IPS-11a (cell line): ENCODE results near the gene ZSCAN5A.
A peak's percentile ranks its signal among the peaks of the same experiment; 100 is the strongest.
"Not testable (repeated sequence)": the region's sequence is repeated elsewhere in the genome, so short reads cannot be mapped to it uniquely, and the experiment has no call there.

Source experiments
- H3K4me3 ChIP-seq: one replicate; pipeline ENCODE4 v1.5.1; 2013; ENCODE audit warnings: low read depth, low read length, control low read depth

The ZSCAN5A gene

DNA sequence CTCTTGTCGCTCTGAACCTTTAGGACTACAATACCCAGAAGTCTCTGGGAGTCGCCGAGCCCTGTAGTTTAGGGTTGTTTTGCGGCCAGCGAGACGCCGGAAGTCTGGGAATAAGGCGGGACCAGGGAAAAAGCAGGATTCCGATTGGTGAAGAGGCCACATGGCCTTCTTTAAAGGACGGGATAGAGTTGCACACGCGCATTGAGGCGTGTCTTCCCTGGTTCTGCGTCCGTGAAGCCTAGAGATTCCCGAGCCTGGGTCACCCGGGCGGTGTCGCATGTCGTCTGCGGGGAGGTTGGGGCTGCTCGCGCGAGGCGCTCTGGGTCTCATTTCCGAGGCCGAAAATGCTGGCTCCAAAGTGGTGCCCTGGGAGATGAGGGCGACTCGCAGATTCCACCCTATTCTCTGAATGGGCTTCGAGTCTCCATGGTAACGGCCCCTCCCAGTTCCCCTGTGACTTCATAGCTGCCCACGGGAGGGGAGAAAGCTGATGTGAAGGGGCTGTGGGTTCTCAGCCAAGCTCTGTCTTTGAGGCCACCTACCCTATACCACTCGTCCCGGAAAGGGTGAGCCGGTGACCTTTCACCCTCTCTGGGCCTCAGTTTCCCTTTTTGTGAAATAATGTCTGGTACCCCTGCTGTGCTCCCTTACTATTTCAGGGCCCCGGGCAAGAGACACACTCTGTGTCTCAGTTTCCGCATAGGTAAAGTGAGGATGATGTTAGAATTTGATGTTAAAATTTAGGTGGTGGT lies 614 bp upstream of the ZSCAN5A start:
- peak overlapping the region; percentile 91 for H3K4me3 ChIP-seq

DNA sequence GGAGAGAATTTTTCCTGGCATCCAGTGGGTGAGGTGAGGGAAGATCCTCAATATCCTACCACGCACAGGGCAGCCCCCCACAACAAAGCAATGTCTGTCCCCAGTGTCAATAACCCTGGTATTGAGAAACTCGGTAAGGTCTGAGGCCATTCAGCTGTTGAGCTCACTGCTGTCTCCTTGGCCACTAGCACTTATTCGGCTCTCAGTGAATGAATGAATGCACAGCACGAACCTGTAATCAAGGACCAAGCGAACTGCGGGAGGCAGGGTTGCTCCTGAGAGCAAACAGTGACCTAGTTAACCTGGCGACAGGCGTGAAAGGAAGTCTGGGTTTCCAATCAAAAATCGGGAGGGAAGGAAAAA lies 640 bp downstream of the ZSCAN5A start:
- peak overlapping the region; percentile 91 for H3K4me3 ChIP-seq

DNA sequence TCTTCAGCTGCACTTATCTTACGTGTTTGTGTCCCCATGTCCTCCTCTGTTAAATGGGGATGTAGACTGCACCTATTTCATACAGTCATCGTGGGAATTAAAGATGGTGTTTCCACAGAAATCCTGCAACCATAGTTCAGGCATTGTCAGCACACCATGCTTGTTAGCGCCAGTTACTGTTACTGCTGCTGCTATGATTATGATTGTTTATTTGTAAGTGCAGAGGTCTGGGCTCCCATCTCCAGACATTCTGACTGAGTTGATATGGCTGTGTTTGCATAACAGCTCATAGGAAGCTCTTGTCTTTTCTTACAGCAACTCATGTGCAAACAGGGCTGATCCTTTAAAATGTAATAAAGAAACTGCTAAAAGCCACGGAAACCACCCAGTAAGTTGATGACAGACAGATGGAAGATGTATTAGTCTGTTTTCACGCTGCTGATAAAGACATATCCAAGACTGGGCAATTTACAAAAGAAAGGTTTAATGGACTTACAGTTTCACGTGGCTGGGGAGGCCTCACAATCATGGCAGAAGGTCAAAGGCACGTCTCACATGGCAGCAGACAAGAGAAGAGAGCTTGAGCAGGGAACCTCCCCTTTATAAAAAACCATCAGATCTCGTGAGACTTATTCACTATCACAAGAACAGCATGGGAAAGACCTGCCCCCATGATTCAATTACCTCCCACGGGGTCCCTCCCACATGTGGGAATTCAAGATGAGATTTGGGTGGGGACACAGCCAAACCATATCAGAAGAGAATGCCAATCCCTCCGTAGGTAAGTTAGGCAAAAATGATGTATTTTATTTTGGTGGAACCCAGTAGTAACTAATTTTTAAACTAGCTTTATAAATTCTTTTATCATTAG lies 1.6 kb downstream of the ZSCAN5A start:
- H3K4me3 ChIP-seq: no peak overlapping the region

DNA sequence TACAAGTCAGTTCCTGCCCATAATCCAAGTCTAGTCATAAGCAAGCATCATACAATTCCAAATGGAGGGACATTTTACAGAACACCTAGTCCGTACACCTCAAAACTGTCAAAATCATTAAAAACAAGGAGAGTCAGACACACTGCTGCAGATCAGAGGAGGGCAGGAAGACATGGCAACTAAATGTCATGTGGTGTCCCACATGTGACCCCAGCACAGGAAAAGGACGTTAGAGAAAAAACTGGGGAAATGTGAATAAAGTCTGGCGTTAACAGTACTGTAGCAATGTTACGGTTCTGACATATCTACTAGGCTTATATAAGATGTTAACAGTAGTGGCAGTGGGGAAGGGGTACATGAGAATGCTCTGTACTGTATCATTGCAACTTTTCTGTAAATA lies 2.3 kb downstream of the ZSCAN5A start:
- H3K4me3 ChIP-seq: no peak overlapping the region

DNA sequence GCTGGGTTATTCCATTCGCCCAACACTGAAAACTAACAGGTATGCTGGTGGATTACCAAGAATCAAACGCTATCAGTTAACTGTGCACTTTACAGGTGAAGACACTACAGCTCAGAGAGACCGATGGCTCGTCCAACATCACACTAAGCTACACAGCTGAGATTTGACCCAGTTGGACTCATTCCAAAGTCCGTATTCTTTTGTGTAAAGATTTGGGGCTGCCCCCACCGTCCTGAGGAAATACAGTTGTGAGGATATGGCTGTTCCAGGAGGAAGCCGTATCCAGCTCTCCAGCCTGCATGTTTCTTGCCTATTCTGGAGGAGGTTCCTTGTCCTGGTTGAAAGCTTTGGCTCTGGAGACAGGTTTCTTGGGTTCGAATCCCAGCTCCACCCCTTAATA lies 4.2 kb downstream of the ZSCAN5A start:
- H3K4me3 ChIP-seq: no peak overlapping the region

DNA sequence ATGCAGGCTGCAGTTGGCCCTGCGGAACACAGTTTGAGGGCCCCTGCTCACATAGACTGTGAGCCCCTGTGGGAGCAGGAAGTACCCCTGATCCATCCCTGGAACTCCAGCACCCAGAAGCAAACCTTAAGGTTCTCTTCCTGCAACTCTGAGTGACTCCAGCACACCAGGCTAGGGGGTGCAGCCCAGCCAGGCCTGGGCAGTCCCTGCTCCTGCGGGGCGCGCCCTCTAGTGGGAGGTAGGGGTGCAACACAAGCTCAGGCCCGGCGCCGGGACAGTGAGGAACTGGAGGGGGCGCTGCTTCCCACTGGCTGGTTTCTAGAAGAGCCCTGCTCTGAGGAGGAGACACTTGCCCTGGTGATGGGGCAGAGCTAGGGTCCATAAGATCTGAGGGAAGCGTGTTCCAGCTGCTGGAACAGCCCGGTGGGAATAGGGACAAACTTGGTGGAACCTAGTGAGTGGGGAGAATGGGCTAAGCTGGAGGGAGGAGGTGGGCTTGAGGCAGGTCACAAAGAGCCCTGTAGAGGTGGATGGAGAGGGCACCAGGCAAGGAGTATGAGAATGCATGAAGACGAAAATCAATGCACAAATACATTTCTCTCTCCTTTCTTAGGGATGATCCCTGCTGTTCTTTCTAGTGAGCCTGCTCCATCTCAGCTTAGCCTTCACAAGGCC lies 5.0 kb downstream of the ZSCAN5A start:
- H3K4me3 ChIP-seq: no peak overlapping the region

DNA sequence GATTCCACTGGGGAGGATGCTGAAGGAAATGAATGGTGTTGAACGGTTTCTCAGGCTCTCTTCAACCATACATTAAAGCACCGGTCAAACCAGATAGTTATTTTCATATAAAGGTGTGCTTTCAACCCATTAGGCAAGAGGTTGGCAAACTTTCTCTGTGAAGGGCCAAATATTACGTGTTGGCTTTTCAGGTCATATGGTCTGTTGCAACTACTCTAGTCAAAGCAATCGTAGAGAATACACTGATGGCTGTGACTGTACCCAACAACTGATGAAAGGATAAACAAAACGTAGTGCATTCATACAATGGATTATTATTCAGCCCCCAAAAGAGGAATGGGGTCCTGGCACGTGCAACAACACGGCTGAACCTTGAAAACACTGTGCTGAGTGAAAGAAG lies 5.8 kb downstream of the ZSCAN5A start:
- H3K4me3 ChIP-seq: no peak overlapping the region

DNA sequence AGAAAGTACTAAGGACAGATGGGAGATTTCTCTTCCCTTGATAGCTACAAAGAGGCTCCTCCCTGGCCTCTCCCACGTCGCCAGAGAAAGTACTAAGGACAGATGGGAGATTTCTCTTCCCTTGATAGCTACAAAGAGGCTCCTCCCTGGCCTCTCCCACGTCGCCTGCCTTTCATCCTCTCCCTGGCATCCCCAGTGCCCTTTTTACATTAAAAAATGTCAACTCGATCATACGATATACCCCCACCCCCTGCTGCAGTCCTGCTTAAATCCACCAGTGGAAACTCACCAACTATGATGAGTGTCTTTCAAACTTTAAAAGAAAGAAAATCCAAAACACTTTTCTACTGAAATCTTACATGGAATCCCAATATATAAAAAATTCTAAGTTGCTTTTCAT lies 7.6 kb downstream of the ZSCAN5A start:
- H3K4me3 ChIP-seq: not testable (repeated sequence)

DNA sequence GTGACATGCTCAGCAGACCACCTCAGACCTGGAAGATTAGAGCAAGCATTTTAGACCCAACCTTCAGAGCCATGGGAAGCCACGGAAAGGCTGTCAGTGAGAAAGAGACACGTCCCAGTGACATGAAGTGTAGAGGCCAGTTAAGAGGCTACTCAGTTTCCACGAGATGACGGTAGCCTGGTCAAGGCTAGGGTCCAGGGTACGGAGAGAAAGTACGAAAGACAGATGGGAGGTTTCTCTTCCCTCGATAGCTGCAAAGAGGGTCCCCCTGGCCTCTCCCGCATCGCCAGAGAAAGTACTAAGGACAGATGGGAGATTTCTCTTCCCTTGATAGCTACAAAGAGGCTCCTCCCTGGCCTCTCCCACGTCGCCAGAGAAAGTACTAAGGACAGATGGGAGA lies 8.6 kb downstream of the ZSCAN5A start:
- no peak overlapping the region for H3K4me3 ChIP-seq

DNA sequence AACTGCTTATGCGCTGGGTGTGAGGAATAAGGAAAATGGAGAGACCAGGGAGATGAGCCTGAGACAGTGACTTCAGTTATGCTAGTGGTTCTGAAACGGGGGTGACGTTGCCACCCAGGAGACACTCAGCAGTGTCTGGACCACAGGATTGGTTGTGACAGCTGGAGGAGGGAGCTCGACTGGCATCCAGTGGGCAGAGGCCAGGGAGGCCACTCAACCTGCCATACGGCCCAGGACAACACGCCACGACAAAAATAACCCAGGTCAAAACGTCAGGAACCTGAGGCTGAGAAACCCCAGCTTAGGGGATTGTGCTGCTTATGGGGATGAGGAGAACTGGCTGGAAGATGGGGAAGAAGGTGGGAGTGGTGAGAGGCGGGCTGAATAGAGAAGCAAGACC lies 10.4 kb downstream of the ZSCAN5A start:
- H3K4me3 ChIP-seq: no peak overlapping the region

DNA sequence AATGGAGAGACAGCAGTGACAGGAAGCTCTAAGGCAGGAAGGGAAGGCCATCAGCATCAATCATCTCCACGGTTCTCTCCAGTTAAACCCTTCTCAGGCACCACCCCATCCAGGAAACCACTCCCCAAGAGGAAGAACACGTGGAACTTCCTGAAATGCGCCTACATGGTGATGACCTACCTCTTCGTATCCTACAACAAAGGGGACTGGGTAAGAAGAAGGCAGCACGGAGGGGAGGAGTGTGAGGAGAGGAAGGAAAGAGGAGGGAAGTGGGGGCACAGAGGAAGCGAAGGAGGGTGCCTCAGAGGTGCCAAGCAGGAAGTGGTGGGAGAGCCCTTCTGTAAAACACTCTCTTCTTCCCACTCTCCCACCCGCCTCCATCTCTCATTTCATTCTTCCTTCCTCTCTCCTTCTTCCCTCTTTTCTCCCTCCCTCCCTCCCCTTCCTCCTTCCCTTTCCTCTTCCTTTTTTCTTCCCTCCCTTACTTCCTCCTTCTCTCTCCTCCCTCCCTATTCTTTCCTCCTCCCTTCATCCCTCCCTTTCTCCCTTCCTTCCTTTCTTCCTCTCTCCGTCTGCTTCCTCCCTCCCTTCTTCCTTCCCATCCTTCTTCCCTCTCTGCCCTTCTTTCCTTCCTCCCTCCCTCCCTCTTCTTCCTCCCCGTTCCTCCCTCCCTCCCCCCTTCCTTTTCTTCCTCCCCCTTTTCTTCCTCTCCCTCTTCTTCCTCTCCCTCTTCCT lies 12.6 kb downstream of the ZSCAN5A start:
- H3K4me3 ChIP-seq: no peak overlapping the region

DNA sequence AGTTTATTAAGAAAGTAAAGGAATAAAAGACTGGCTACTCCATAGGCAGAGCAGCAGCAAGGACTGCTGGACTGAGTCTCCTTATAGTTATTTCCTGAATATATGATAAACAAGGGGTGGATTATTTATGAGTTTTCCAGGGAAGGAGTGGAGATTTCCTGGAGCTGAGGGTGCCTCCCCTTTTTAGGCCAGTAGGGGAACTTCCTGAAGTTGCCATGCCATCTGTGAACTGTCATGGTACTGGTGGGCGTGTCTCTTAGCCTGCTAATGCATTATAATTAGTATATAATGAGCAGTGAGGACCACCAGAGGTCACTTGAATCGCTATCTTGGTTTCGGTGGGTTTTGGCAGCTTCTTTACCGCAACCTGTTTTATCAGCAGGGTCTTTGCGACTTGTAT lies 13.5 kb downstream of the ZSCAN5A start:
- H3K4me3 ChIP-seq: no peak overlapping the region

DNA sequence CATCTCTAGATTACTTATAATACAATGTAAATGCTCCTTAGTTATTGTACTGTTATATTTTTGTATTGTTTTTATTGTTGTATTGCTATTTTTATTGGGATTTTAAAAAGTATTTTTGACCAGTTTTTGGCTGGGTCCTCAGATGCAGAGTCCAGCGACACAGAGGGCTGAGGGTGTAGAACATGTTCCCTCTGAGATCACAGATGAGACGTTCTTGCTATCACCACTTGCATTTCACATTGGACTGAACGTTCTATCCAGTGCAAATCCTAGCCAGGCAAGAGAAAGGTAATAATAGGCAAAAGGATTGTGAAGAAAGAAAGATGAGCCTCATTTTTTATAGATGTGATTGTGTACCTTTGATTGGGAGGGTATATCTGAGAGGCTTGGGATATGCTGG lies 15.0 kb downstream of the ZSCAN5A start:
- H3K4me3 ChIP-seq: no peak overlapping the region

DNA sequence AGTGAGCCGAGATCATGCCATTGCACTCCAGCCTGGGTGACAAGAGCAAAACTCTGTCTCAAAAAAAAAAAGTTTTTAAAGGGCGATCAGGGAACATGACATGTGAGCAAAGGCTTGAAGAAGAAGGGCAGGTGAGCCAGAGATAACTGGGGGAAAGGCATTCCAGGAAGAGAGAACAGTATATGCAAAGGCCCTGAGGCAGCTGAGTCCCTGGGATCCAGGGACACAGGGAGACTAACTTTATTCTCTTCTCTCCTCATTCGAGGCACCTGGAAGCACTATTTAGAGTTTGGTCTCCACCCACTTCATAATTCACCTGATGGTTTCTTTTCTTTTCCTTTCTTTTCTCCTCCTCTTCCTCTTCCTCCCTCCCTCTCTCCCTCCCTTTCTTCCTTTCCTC lies 17.6 kb downstream of the ZSCAN5A start:
- H3K4me3 ChIP-seq: no peak overlapping the region

DNA sequence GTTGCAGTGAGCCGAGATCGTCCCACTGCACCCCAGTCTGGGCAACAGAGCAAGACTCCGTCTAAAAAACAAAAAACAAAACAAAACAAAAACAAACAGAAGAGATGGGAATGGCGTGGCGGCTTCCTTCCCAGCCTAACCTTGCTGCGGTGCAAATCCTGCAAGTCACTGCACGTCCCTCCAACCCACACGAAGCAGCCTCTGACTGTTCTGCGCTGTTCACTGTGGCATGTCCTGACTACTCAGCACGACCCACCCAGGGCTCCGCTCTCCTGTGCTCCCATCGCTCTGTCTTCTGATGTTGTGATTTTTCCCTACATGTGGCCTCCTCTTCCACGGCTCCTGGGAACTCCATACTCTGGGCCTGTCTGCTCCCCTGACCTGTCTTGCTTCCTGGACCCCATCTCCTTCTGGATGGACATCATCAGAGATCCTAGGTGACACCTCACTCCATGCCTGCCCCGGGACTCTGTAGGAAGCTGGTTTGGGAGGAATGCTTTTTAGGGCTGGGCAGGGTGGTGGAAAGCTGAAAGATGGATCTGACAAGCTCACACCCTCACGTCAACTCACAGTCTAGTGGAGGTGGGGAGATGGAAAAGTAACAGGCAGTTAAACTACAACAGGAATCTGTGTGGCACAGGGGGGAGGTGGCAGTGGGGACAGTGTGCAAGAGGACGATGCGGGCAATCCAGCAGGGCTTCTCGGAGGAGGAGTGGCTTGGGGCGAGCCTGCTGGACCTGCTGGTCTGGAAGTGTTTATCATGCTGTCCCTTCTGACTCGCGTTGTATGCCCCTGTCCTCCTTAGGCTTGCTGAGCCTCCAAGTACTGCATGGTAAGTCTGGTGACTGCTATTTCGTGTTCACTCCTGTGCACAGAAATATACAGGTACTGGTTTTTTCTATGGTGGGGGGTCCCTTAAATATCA lies 18.8 kb downstream of the ZSCAN5A start:
- no peak overlapping the region for H3K4me3 ChIP-seq

DNA sequence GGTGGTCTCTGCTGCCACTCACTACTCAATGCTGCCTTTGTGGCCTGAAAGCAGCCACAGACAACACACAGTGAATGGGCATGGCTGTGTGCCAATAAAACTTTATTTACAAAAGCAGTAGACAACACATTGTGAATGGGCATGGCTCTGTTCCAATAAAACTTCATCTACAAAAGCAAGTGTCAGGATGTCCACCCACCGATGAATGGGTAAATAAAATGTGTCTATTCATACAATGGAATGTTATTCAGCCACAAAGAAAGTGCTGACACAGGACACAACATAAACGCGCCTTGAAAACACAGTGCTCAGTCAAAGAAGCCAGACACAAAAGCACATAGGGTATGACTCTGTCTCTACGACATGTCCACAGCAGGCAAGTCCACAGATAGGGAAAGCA lies 20.1 kb downstream of the ZSCAN5A start:
- H3K4me3 ChIP-seq: no peak overlapping the region

DNA sequence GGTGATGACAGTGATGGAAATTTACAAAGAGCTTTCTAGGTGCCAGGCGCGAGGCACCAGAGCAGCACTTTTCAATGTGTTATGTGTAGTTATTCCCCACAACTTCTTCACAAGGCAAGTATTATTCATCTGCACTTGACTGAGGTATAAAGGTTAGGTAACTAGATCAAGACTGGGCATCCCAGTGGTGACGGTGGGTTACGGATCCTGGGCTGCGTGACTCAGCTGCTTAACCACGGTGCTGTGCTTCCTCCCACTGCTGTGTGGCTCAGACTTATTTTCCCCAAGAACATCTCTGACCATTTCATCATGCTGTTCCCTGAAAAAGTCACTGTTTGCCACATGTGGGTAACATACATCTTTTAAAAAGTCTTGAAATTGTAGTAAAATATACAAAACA lies 22.8 kb downstream of the ZSCAN5A start:
- no peak overlapping the region for H3K4me3 ChIP-seq

DNA sequence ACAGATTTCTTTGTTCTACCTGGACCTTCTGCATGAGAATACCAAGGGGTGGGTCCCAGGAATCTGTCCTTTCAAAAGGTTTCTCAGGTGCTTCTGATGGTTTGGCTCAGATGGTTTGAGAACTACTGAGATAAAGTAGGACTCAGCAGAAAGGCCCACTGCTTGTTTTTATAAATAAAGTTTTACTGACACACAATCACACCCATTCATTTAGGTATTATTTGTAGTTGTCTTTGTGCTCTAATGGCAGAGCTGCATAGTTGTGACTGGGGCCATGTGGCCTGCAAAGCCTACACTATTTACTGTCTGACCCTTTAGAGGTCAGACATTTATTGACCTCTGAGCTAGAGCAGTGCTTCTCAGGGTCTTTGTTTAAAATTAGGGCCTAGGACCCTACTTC lies 24.5 kb downstream of the ZSCAN5A start:
- H3K4me3 ChIP-seq: no peak overlapping the region

DNA sequence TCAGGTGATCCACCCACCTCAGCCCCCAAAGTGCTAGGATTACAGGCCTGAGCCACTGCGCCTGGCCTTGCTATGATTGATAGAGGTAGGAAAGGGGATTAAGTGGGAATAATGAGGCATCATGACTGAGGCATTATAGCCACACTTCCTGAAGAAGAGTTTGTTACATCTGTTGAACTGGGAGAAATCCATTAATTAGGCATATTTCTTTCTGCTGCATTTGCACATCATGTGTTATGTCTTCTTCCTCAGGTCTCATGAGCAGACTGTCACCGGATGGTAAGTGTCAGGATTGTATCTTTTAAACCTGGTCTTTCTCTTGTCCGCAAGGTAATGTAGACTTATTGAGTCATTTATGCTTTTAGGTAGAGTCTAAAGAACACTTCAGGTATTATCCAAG lies 29.9 kb downstream of the ZSCAN5A start:
- H3K4me3 ChIP-seq: no peak overlapping the region

DNA sequence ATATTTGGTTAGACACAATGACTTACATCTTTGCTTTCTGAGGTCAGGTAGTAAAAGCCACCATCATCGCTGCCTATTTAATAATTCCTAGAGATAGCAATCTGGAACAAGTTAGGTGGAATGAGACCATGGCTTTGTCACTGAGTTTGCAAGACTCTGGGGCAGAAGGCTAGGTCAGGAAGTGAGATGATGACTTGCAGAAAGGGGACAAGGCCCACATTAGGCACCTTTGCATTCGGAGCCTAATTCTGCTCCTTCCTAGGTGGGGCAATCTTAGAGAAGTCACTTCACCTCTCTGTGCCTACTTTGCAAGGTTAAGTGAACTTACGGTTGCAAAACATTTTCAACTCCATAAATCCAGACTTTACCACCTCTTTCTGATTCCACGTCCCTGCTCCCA lies 31.8 kb downstream of the ZSCAN5A start:
- no peak overlapping the region for H3K4me3 ChIP-seq
